Activated CD4-positive, alpha-beta T cell treated with anti-CD3 and anti-CD28 coated beads for 36 hours (primary cell): ENCODE data around the gene NFU1. TPM values are rescaled to one million over a fixed set of nuclear protein-coding genes. Genes with fewer than 3 reads are reported as not detected.

Experiments used
- ATAC-seq: fragments of 200-7000 bp; cut with Tn5 transposase; one replicate; pipeline ENCODE4 v1.10.0; 2021; ENCODE audit warnings: mild to moderate bottlenecking, moderate library complexity
- CTCF ChIA-PET: fragments of 350-600 bp; sonication (Branson Sonifier 250); formaldehyde crosslinking; loops from one replicate; lab custom pipeline; 2021; ENCODE audit warnings: antibody characterized with exemption; lab: Charles Lee
- POLR2A ChIA-PET: fragments of 350-600 bp; sonication (Branson Sonifier 250); formaldehyde crosslinking; loops from one replicate; lab custom pipeline; 2021; ENCODE audit warnings: antibody characterized with exemption, inconsistent platforms; lab: Charles Lee
- DNase-seq: peaks from one replicate; pipeline ENCODE4 v3.0.0-alpha.2; 2020
- H3K27ac Mint-ChIP-seq: one replicate; pipeline ENCODE4 v1.8.0; 2021; ENCODE audit warnings: mixed read lengths
- H3K27me3 Mint-ChIP-seq: one replicate; pipeline ENCODE4 v1.8.0; 2021; ENCODE audit warnings: mixed read lengths
- H3K36me3 Mint-ChIP-seq: one replicate; pipeline ENCODE4 v1.8.0; 2021; ENCODE audit warnings: low read depth, mixed read lengths
- H3K4me1 Mint-ChIP-seq: one replicate; pipeline ENCODE4 v1.8.0; 2021; ENCODE audit warnings: mixed read lengths
- H3K4me3 Mint-ChIP-seq: one replicate; pipeline ENCODE4 v1.8.0; 2021; ENCODE audit warnings: mild to moderate bottlenecking, moderate library complexity, mixed read lengths
- H3K9me3 Mint-ChIP-seq: one replicate; pipeline ENCODE4 v1.8.0; 2021; ENCODE audit warnings: low read depth, mixed read lengths
- intact Hi-C, 2 experiments: fragments of 100-400 bp; cut with DNase I in 1 of 2; cut with micrococcal nuclease in 1 of 2; formaldehyde crosslinking; loops; one replicate each; pipeline versions ENCODE4 v1.14.2 to v1.15.1; 2022 to 2024; cut with DNase I, micrococcal nuclease
- total RNA-seq, 2 experiments: library from RNA; stranded (reverse); gene quantifications; one replicate each; pipeline ENCODE4 v1.2.3, GENCODE V29; 2021

Gene NFU1
- total RNA-seq, 2 experiments from 2014 or later: 30.0 to 34.3 TPM

GRCh38 chr2:69466728-69467127 lies 29.5 kb upstream of the NFU1 start:
- POLR2A ChIA-PET: no interaction called here
- CTCF ChIA-PET: no interaction called here
- Mint-ChIP-seq H3K27ac (no peak overlapping the region), H3K36me3 (peaks cover 37% of the 10 kb centered on the region), H3K9me3 (no peaks in the 10 kb centered on the region), H3K4me1 (peaks cover 5% of the 10 kb centered on the region), H3K27me3 (no peaks in the 10 kb centered on the region), H3K4me3 (no peak overlapping the region)
- intact Hi-C loops: no loop called here
- DNase-seq (peak; percentile 34), ATAC-seq (peak; percentile 56)

GRCh38 chr2:69465513-69466456 lies 28.6 kb upstream of the NFU1 start:
- ChIA-PET POLR2A (interaction anchor here (0.7 kb wide), 1 partner anchor 12 kb away, joined by 4 read pairs; no protein-coding TSS in a partner anchor), CTCF (interaction anchor here (1.0 kb wide), 1 partner anchor 21 kb away, joined by 4 read pairs; no protein-coding TSS in a partner anchor)
- ATAC-seq (no peak), DNase-seq (no peak)
- Mint-ChIP-seq H3K9me3 (no peaks in the 10 kb centered on the region), H3K4me1 (peaks cover 5% of the 10 kb centered on the region), H3K36me3 (peaks cover 38% of the 10 kb centered on the region), H3K27me3 (no peaks in the 10 kb centered on the region), H3K4me3 (no peak overlapping the region), H3K27ac (no peak overlapping the region)
- intact Hi-C loops: loop anchor here in 1 of 2 experiments (1.0 kb wide), 1 partner anchor 8 kb away; no protein-coding TSS in a partner anchor

- DNase-seq: peak; percentile 13
- H3K27ac Mint-ChIP-seq: no peak overlapping the region
- no peak overlapping the region for H3K4me3 Mint-ChIP-seq
- peak; percentile 49 for ATAC-seq
- H3K27me3 Mint-ChIP-seq: no peaks in the 10 kb centered on the region
- peaks cover 39% of the 10 kb centered on the region for H3K36me3 Mint-ChIP-seq
- POLR2A ChIA-PET: no interaction called here
- intact Hi-C loops: no loop called here
- CTCF ChIA-PET: no interaction called here
- no peaks in the 10 kb centered on the region for H3K9me3 Mint-ChIP-seq
- H3K4me1 Mint-ChIP-seq: peaks cover 12% of the 10 kb centered on the region
These were observed 27.3 kb upstream of the NFU1 start for GRCh38 chr2:69464575-69464974.

- ATAC-seq: no peak
- Mint-ChIP-seq H3K9me3 (no peaks in the 10 kb centered on the region), H3K27ac (no peak overlapping the region), H3K4me1 (peaks cover 12% of the 10 kb centered on the region), H3K36me3 (peaks cover 39% of the 10 kb centered on the region), H3K4me3 (no peak overlapping the region), H3K27me3 (no peaks in the 10 kb centered on the region)
- CTCF ChIA-PET: interaction anchor here (1.3 kb wide), 1 partner anchor 27 kb away, joined by 5 read pairs; the partner anchor contains the start of gene NFU1
- intact Hi-C loops: no loop called here
- no peak for DNase-seq
- POLR2A ChIA-PET: interaction anchor here (1.0 kb wide), 1 partner anchor 25 kb away, joined by 3 read pairs; no protein-coding TSS in a partner anchor
These were observed 25.5 kb upstream of the NFU1 start for GRCh38 chr2:69462780-69463179.

- DNase-seq (no peak), ATAC-seq (no peak)
- POLR2A ChIA-PET: no interaction called here
- Mint-ChIP-seq H3K27ac (no peak overlapping the region), H3K4me3 (no peak overlapping the region), H3K36me3 (peaks cover 33% of the 10 kb centered on the region), H3K9me3 (no peaks in the 10 kb centered on the region), H3K4me1 (peaks cover 15% of the 10 kb centered on the region), H3K27me3 (no peaks in the 10 kb centered on the region)
- CTCF ChIA-PET: no interaction called here
- intact Hi-C loops: no loop called here
These were observed 24.2 kb upstream of the NFU1 start for GRCh38 chr2:69461404-69461803.

- peaks cover 14% of the 10 kb centered on the region for H3K4me1 Mint-ChIP-seq
- H3K27me3 Mint-ChIP-seq: no peaks in the 10 kb centered on the region
- ChIA-PET POLR2A (interaction anchor here (0.8 kb wide), 1 partner anchor 87 kb away, joined by 7 read pairs; no protein-coding TSS in a partner anchor), CTCF (interaction anchor here (1.4 kb wide), 1 partner anchor 264 kb away, joined by 3 read pairs; no protein-coding TSS in a partner anchor)
- ATAC-seq: no peak
- DNase-seq: no peak
- no peak overlapping the region for H3K4me3 Mint-ChIP-seq
- H3K36me3 Mint-ChIP-seq: peaks cover 18% of the 10 kb centered on the region
- peak overlapping the region; percentile 44 for H3K27ac Mint-ChIP-seq
- no peaks in the 10 kb centered on the region for H3K9me3 Mint-ChIP-seq
- intact Hi-C loops: no loop called here
These were observed 22.7 kb upstream of the NFU1 start for GRCh38 chr2:69459936-69460335.

GRCh38 chr2:69456950-69457445 lies 19.8 kb upstream of the NFU1 start:
- intact Hi-C loops: loop anchor here in 1 of 2 experiments (1.0 kb wide), 1 partner anchor 8 kb away; no protein-coding TSS in a partner anchor
- Mint-ChIP-seq H3K27ac (no peak overlapping the region), H3K4me3 (no peak overlapping the region), H3K9me3 (no peaks in the 10 kb centered on the region), H3K4me1 (peaks cover 37% of the 10 kb centered on the region), H3K27me3 (no peaks in the 10 kb centered on the region), H3K36me3 (peaks cover 6% of the 10 kb centered on the region)
- ChIA-PET POLR2A (no interaction called here), CTCF (interaction anchor here (0.5 to 2.1 kb wide), 5 partner anchors 20 to 892 kb away, joined by 3 to 6 read pairs (median 3); partner anchors contain the start of gene NFU1)
- no peak for DNase-seq
- ATAC-seq: no peak

GRCh38 chr2:69456154-69456553 lies 18.9 kb upstream of the NFU1 start:
- ChIA-PET CTCF (interaction anchor here (0.8 to 2.1 kb wide), 2 partner anchors 19 to 126 kb away, joined by 3 to 5 read pairs; partner anchors contain the start of gene NFU1), POLR2A (no interaction called here)
- H3K36me3 Mint-ChIP-seq: peaks cover 3% of the 10 kb centered on the region
- no peaks in the 10 kb centered on the region for H3K9me3 Mint-ChIP-seq
- no peak for ATAC-seq
- no peaks in the 10 kb centered on the region for H3K27me3 Mint-ChIP-seq
- intact Hi-C loops: no loop called here
- H3K4me1 Mint-ChIP-seq: peaks cover 37% of the 10 kb centered on the region
- DNase-seq: no peak
- H3K27ac Mint-ChIP-seq: no peak overlapping the region
- no peak overlapping the region for H3K4me3 Mint-ChIP-seq

- intact Hi-C loops: no loop called here
- POLR2A ChIA-PET: no interaction called here
- no peak overlapping the region for H3K27ac Mint-ChIP-seq
- peaks cover 2% of the 10 kb centered on the region for H3K36me3 Mint-ChIP-seq
- H3K4me3 Mint-ChIP-seq: no peak overlapping the region
- no peaks in the 10 kb centered on the region for H3K27me3 Mint-ChIP-seq
- DNase-seq (no peak), ATAC-seq (no peak)
- H3K4me1 Mint-ChIP-seq: peaks cover 31% of the 10 kb centered on the region
- CTCF ChIA-PET: no interaction called here
- no peaks in the 10 kb centered on the region for H3K9me3 Mint-ChIP-seq
These were observed 17.7 kb upstream of the NFU1 start for GRCh38 chr2:69454976-69455375.

- Mint-ChIP-seq H3K27me3 (no peaks in the 10 kb centered on the region), H3K9me3 (no peaks in the 10 kb centered on the region), H3K27ac (peak overlapping the region; percentile 74), H3K4me1 (peaks cover 30% of the 10 kb centered on the region), H3K4me3 (no peak overlapping the region), H3K36me3 (no peaks in the 10 kb centered on the region)
- ATAC-seq (peak; percentile 96), DNase-seq (peak; percentile 63)
- intact Hi-C loops: loop anchor here in 1 of 2 experiments (1.0 kb wide), 1 partner anchor 16 kb away; the partner anchor contains the start of gene NFU1
- ChIA-PET CTCF (interaction anchor here (0.5 to 2.5 kb wide), 7 partner anchors 16 to 748 kb away, joined by 3 to 14 read pairs (median 3); partner anchors contain the start of gene NFU1), POLR2A (interaction anchor here (0.6 to 1.2 kb wide), 5 partner anchors 12 to 671 kb away, joined by 4 to 8 read pairs (median 5); partner anchors contain the start of gene NFU1)
These were observed 16.4 kb upstream of the NFU1 start for GRCh38 chr2:69453475-69454129.

- H3K4me3 Mint-ChIP-seq: no peak overlapping the region
- peak overlapping the region; percentile 51 for H3K27ac Mint-ChIP-seq
- ChIA-PET POLR2A (no interaction called here), CTCF (interaction anchor here (1.0 to 2.5 kb wide), 4 partner anchors 15 to 113 kb away, joined by 3 to 14 read pairs (median 3); partner anchors contain the start of gene NFU1)
- no peaks in the 10 kb centered on the region for H3K27me3 Mint-ChIP-seq
- H3K4me1 Mint-ChIP-seq: peaks cover 30% of the 10 kb centered on the region
- intact Hi-C loops: loop anchor here in 1 of 2 experiments (1.0 kb wide), 1 partner anchor 15 kb away; the partner anchor contains the start of gene NFU1
- ATAC-seq (no peak), DNase-seq (no peak)
- H3K9me3 Mint-ChIP-seq: no peaks in the 10 kb centered on the region
- H3K36me3 Mint-ChIP-seq: no peaks in the 10 kb centered on the region
These were observed 15.5 kb upstream of the NFU1 start for GRCh38 chr2:69452687-69453086.
